HG03064 (cell line): ENCODE data around the gene TTC7B.

Source experiments
- ATAC-seq: cut with Tn5 transposase; IDR thresholded peaks from one replicate; pipeline ENCODE4 v1.9.1; 2021; ENCODE audit warnings: low read depth; ENCODE audit not compliant: unreplicated experiment

Gene TTC7B

GRCh38 chr14:90715993-90716392 is 100.2 kb downstream of the TTC7B start:
- no peak for ATAC-seq

- no peak for ATAC-seq
These were observed 100.7 kb downstream of the TTC7B start for GRCh38 chr14:90715495-90715894.

- ATAC-seq = no peak
These were observed 101.4 kb downstream of the TTC7B start for GRCh38 chr14:90714811-90715210.

- ATAC-seq = no peak
These were observed 111.4 kb downstream of the TTC7B start for GRCh38 chr14:90704738-90705392.

- ATAC-seq = no peak
These were observed 112.1 kb downstream of the TTC7B start for GRCh38 chr14:90703841-90704737.

- ATAC-seq = no peak
These were observed 115.1 kb downstream of the TTC7B start for GRCh38 chr14:90700933-90701776.

GRCh38 chr14:90699016-90699415 is 117.2 kb downstream of the TTC7B start:
- no peak for ATAC-seq

- ATAC-seq = no peak
These were observed 117.8 kb downstream of the TTC7B start for GRCh38 chr14:90698379-90698869.

GRCh38 chr14:90697577-90698206 is 118.5 kb downstream of the TTC7B start:
- peak; percentile 81 for ATAC-seq

GRCh38 chr14:90697132-90697531 is 119.1 kb downstream of the TTC7B start:
- ATAC-seq = no peak

GRCh38 chr14:90696720-90697119 is 119.5 kb downstream of the TTC7B start:
- no peak for ATAC-seq

- no peak for ATAC-seq
These were observed 120.1 kb downstream of the TTC7B start for GRCh38 chr14:90695997-90696660.

GRCh38 chr14:90693413-90693812 is 122.8 kb downstream of the TTC7B start:
- no peak for ATAC-seq

- no peak for ATAC-seq
These were observed 123.4 kb downstream of the TTC7B start for GRCh38 chr14:90692826-90693225.

GRCh38 chr14:90692061-90692460 is 124.2 kb downstream of the TTC7B start:
- no peak for ATAC-seq

GRCh38 chr14:90691627-90692026 is 124.6 kb downstream of the TTC7B start:
- no peak for ATAC-seq

GRCh38 chr14:90687680-90688079 is 128.6 kb downstream of the TTC7B start:
- ATAC-seq = no peak

GRCh38 chr14:90682615-90683014 is 133.6 kb downstream of the TTC7B start:
- no peak for ATAC-seq

- no peak for ATAC-seq
These were observed 134.3 kb downstream of the TTC7B start for GRCh38 chr14:90681929-90682328.

GRCh38 chr14:90678846-90679362 is 137.3 kb downstream of the TTC7B start:
- no peak for ATAC-seq
